Transverse colon (tissue), 4 donors: ENCODE measurements around the gene ABCB10.

Experiments
- CTCF ChIP-seq, 5 experiments: fragments of 200-600 bp in 3 of 5; fragments of 450-650 bp in 2 of 5; sonication (generic) in 3 of 5; IDR thresholded peaks; 1 replicate in 2 of 5; 2 replicates in 3 of 5; pipeline ENCODE4 v1.5.1; 2016 to 2017; ENCODE audit warnings: antibody characterized with exemption in 5 of 5, inconsistent platforms in 3 of 5, mild to moderate bottlenecking in 2 of 5, moderate library complexity in 1 of 5
- EP300 ChIP-seq: sonication (generic); formaldehyde crosslinking; IDR thresholded peaks from one replicate; pipeline ENCODE4 v1.6.1; 2017; ENCODE audit warnings: antibody characterized with exemption, low read depth
- POLR2A ChIP-seq: fragments of 450-650 bp; IDR thresholded peaks from one replicate; pipeline ENCODE4 v1.6.1; 2016; ENCODE audit warnings: antibody characterized with exemption, mild to moderate bottlenecking, moderate library complexity
- POLR2AphosphoS5 ChIP-seq, 3 donors: sonication (generic); formaldehyde crosslinking; IDR thresholded peaks; one replicate each; pipeline ENCODE4 v1.6.1; 2016; ENCODE audit warnings: antibody characterized with exemption in 3 of 3

- no peak for TF ChIP-seq CTCF (IDR thresholded peaks at IDR 0.05)
- no peak for TF ChIP-seq EP300
- no peak for TF ChIP-seq POLR2A
- no peak for TF ChIP-seq POLR2AphosphoS5 (IDR thresholded peaks at IDR 0.05)
Observed at GRCh38 chr1:229578168-229579058, 19.9 kb upstream of the ABCB10 start.
